HCEC 1CT (cell line): Measurements from ENCODE around the gene FNIP1.
"Not testable (repeated sequence)": the region's sequence is repeated elsewhere in the genome, so short reads cannot be mapped to it uniquely, and the experiment has no call there.

ENCODE experiments used
- DNase-seq: peaks from one replicate; pipeline ENCODE4 v3.0.0-alpha.2; 2017

FNIP1 gene

DNA sequence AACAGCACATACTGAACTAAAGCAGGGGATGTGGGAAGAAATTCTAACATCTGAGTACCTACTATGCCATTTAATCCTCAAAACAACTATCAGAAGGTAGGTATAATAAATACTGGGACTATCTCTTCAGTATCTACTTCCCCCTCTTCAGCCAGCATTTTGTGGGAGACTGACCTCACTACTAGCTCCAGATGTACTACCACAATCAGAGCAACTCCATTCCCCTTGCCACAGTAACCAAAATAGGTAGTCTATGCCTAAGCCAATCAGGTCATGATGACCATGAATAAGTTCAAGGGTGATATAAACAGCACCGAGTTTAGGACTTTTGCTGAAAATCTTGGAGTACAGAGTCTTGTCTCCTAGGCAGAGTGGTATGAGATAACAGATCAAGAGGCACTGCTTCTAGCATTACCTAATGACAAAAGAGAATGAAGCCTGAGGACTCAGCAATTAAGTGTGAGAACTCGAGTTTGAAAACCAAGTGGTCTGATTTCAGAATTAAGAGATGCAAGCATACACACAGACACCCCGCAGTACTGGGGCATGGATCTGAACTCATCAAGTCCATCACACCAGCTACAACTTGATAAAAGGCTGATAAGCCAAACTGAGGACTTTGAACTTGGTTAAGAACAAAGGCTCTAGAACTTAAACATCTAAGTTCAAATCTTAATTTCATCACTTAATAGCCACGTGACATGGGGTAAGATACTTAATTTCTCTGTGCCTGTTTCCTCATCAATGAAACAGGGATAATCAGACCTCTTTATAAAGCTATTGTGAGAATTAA lies 9.7 kb downstream of the FNIP1 start:
- no peak for DNase-seq

DNA sequence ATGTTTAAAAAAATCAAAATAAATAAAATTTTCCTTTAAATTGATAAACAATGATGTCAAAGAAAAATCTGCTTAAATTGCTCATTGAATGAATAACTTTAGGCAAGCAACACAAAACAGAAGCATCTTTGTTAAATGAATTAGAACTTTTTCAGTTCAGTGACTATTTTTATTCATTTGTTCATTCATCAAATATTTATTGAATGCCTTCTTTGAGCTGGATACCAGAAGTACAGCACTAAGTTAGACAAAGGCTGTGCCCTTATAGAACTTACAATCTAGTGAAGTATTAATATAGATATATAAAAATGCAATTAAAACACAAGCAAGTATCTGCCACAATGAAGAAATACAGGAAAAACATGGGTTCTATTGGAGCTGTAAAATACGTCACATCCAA lies 10.8 kb downstream of the FNIP1 start:
- DNase-seq, result no peak

DNA sequence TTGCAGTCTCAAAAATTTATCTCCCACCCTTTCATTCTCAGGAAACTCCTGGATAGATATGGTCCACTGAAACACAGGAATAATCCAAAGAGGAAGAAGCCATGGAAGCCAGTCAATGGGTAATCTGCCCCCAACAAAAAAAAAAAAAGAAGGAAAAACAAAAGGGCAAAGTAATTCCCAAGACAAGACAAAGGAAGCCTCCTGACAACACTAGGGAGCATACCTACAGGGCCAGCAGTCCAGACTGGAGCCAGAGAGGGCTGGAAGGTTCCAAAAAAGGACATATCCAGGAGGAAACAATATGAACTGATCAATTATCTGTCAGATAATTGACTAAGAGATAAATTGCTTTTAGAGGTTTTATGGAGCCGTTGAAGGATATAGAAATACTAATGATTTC lies 12.9 kb downstream of the FNIP1 start:
- DNase-seq, result no peak

DNA sequence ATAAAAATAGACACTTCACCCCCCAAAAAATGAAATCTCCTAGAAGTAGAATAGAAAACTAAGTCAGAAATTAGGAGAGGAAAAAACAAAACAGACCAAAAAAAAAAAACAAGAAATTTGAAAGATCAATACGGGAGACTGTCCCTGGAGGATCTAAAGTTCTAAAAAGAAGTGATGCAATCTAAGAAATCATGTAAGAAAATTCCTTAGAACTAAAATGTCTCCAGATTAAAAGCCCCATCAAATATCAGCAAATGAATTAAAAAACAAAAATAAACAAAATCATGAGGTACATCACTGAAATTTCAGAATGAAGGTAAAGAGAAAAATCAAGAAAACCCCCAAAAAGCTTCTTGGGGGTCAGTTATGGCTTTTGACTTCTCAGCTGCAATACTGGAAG lies 13.5 kb downstream of the FNIP1 start:
- no peak for DNase-seq

DNA sequence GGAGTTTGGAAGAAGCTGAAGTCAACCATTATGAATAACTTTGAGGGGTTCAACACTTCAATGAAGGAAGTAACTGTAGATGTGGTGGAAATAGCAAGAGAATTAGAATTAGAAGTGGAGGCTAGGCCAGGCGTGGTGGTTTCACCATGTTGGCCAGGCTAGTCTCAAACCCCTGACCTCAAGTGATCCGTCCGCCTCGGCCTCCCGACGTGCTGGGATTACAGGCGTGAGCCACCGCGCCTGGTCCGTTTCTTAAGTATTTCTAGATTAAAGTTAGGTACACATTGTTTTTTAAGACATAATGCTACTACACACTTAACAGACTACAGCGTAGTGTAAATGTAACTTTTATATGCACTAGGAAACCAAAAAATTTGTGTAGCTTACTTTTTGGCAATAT lies 14.1 kb downstream of the FNIP1 start:
- DNase-seq, result no peak

DNA sequence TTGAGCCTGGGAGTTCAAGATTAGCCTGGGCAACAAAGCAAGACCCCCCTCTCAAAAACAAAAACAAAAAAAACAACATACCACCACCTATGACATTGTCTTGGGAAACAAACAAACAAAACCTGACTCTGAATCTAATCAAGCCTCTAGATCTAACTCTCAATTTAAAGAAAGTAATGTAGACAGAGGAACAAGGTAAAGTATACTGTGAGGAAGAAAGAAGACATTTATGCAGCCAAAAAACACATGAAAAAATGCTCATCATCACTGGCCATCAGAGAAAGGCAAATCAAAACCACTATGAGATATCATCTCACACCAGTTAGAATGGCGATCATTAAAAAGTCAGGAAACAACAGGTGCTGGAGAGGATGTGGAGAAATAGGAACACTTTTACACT lies 18.7 kb downstream of the FNIP1 start:
- not testable (repeated sequence) for DNase-seq

- no peak for DNase-seq
These were observed 20.4 kb downstream of the FNIP1 start for GRCh38 chr5:131776450-131776849.

GRCh38 chr5:131774652-131775367 lies 22.0 kb downstream of the FNIP1 start:
- DNase-seq, result no peak

DNA sequence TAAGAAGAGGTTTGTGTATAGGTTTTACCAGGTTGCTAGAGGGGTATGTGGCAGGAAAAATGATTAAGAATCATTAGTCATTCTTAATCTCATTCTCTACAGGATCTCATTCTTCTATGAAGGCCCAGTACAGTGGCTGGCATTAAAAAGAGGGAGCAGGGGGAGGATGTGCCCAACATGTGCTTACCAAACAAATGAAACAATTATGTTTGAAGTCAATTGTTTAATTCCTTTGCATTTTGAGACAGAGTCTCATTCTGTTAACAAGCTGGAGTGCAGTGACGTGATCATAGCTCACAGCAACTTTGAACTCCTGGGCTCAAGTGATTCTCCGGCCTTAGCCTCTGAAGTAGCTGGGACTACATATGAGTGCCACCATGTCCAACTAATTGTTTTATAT lies 23.0 kb downstream of the FNIP1 start:
- DNase-seq, result no peak

GRCh38 chr5:131771692-131772091 lies 25.1 kb downstream of the FNIP1 start:
- DNase-seq, result no peak

GRCh38 chr5:131769961-131770360 lies 26.9 kb downstream of the FNIP1 start:
- DNase-seq, result no peak

- DNase-seq, result no peak
These were observed 27.5 kb downstream of the FNIP1 start for GRCh38 chr5:131769336-131769735.

GRCh38 chr5:131767891-131768290 lies 28.9 kb downstream of the FNIP1 start:
- no peak for DNase-seq

GRCh38 chr5:131766689-131767088 lies 30.1 kb downstream of the FNIP1 start:
- DNase-seq, result no peak

DNA sequence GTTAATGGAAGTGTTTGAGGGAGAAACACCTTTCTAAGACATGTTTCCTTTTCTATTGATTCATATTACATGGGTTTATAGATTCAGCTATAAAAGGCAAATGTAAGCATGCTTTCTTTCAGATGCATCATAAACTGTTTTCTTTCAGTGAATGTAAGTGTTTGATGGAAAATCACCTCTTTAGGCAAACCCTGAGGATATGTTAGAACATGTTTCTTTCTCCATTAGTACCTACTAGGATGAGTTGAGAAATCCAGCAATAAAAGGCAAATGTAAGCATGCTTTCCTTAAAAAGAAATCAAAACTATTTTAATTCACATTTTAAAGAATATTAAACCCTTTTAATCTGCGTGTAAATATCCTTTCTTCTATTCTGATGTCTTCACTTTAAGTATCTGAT lies 31.6 kb downstream of the FNIP1 start:
- DNase-seq, result no peak

- no peak for DNase-seq
These were observed 32.8 kb downstream of the FNIP1 start for GRCh38 chr5:131763968-131764367.

GRCh38 chr5:131760793-131761192 lies 36.0 kb downstream of the FNIP1 start:
- DNase-seq, result no peak

DNA sequence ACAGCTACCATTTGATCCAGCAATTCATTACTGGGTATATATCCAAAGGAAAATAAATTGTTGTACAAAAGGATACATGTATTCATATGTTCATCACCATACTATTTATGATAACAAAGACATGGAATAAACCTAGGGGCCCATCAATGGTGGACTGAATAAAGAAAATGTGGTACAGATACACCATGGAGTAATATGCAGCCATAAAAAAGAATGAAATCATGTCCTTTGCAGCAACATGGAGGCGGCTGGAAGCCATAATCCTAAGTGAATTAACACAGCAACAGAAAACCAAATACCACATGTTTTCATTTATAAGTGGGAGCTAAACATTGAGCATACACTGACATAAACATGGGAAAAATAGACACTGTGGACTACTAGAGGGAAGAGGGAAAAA lies 37.1 kb downstream of the FNIP1 start:
- DNase-seq, result no peak

GRCh38 chr5:131758520-131758900 lies 38.3 kb downstream of the FNIP1 start:
- DNase-seq, result peak; percentile 54

DNA sequence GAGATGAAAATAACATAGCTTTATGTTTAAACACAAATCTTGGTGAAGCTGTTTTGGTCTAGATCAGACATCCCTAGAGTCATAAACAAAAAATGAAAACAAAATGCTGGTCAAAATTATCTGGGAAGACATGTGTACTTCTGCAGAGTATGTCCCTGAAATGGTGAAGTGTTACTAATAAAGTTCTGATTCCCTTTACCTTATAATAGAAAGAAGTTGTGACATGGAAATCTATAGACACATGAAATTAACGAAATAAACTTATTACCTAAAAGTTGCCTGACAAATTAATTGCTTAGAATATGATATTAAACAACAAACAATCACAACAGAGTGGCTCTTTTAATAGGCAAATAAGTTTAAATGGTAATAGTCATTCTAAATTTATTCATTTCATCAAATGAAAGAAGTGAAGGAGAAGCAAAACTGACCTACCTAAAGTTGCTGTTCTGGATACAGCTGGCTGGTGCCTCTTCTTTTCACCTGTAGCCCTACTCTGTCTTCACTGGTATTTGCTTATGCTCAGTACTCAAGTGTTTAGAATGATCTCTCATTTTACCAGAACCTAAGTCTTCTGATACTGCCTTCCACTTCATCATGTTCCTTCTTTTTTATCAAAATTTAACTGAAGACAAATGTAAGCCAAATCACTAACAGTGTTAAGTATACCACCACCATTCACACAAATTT lies 38.8 kb downstream of the FNIP1 start:
- DNase-seq, result no peak

- no peak for DNase-seq
These were observed 39.9 kb downstream of the FNIP1 start for GRCh38 chr5:131756942-131757341.

- no peak for DNase-seq
These were observed 42.5 kb downstream of the FNIP1 start for GRCh38 chr5:131754363-131754762.

DNA sequence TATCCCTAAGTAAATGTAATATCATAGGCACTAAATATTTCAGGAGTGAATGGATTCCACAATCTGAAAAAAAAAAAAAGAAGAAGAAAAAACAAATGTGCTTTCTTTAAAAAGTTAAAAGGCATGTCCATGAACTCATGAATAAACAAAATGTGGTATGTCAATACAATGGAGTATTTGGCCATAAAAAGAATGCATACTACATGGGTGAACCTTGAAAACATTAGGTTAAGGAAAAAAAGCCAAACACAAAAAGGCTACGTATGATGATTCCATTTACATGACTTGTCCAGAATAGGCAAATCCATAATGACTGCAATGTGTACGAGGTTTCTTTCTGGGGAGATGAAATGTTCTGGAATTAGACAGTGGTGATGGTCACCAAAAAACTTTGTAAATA lies 45.3 kb downstream of the FNIP1 start:
- DNase-seq, result peak; percentile 4
